ENCODE data around the gene HORMAD2. TPM values are rescaled to one million over a fixed set of nuclear protein-coding genes. Genes with fewer than 3 reads are reported as not detected.

HORMAD2 gene
- total and polyA plus RNA-seq, 2 donors: 0.09 to 0.11 TPM

DNA sequence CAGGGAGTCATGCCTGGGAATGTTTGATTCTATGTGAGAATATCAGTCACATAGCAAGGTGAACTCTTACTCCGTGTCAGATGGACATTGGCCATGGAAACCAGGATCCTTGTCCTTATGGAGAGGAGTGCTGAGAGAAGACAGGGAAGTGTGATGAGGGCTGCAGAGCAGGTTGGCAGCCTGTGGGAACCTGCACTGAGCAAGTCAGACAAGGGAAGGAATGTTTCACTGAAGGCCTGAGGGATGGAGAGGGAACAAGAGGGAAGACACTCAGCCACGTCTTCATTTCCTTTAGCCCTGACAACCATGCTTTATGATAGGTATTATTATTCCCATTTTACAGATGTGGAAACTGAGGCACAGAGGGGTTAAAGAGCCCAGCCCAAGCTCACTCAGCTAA lies 38.4 kb upstream of the HORMAD2 start:
- H3K27ac ChIP-seq (ENCODE audit: low read depth in 1 of 2, low read length in 1 of 2): no peak overlapping the region
- 98% methylated on average over 2 of the region's 2 CpGs for WGBS
- no peak for DNase-seq (ENCODE audit: low read depth in 6 of 9, low spot score in 9 of 9)
- peaks cover 0 to 1% of the 10 kb centered on the region in 2 donors for H3K9me3 ChIP-seq (ENCODE audit: control insufficient read depth in 2 of 2, insufficient read depth in 1 of 2, low read length in 1 of 2)
- H3K4me1 ChIP-seq (ENCODE audit: control insufficient read depth in 2 of 2, insufficient read depth in 2 of 2, low read length in 2 of 2): peaks cover 0 to 2% of the 10 kb centered on the region in 2 donors
- H3K4me3 ChIP-seq (ENCODE audit: low read length in 2 of 2): no peak overlapping the region
- no peaks in the 10 kb centered on the region for H3K36me3 ChIP-seq (ENCODE audit: control insufficient read depth in 2 of 2, insufficient read depth in 2 of 2, low read length in 1 of 2)
- no peaks in the 10 kb centered on the region for H3K27me3 ChIP-seq (ENCODE audit: control insufficient read depth in 2 of 2, insufficient read depth in 1 of 2, low read length in 1 of 2)

DNA sequence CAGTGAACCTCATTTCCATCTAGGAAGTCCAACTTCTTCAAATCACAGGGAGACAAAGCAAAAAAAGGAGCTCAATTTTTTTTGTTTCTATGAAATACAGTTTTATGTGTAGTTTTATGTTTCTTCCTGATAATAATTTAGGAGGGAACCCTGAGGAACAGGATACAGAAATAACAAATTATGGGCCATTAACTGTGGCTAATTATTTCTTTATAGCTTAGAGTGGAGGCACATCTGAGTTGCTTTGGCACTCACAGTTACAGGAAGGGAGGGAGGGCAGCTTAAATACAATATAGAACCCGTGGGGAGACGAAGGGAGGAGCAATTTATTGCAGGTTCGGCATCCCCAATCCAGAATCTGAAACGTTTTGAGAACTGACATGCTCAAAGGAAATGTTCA lies 37.1 kb upstream of the HORMAD2 start:
- H3K9me3 ChIP-seq (ENCODE audit: control insufficient read depth in 2 of 2, insufficient read depth in 1 of 2, low read length in 1 of 2): peaks cover 0 to 3% of the 10 kb centered on the region in 2 donors
- DNase-seq (ENCODE audit: low read depth in 6 of 9, low spot score in 9 of 9): no peak
- H3K4me3 ChIP-seq (ENCODE audit: low read length in 2 of 2): no peak overlapping the region
- no peaks in the 10 kb centered on the region for H3K27me3 ChIP-seq (ENCODE audit: control insufficient read depth in 2 of 2, insufficient read depth in 1 of 2, low read length in 1 of 2)
- H3K27ac ChIP-seq (ENCODE audit: low read depth in 1 of 2, low read length in 1 of 2): no peak overlapping the region
- 63% methylated on average over 4 of the region's 4 CpGs for WGBS
- no peaks in the 10 kb centered on the region for H3K36me3 ChIP-seq (ENCODE audit: control insufficient read depth in 2 of 2, insufficient read depth in 2 of 2, low read length in 1 of 2)
- peaks cover 3 to 10% of the 10 kb centered on the region in 2 donors for H3K4me1 ChIP-seq (ENCODE audit: control insufficient read depth in 2 of 2, insufficient read depth in 2 of 2, low read length in 2 of 2)

DNA sequence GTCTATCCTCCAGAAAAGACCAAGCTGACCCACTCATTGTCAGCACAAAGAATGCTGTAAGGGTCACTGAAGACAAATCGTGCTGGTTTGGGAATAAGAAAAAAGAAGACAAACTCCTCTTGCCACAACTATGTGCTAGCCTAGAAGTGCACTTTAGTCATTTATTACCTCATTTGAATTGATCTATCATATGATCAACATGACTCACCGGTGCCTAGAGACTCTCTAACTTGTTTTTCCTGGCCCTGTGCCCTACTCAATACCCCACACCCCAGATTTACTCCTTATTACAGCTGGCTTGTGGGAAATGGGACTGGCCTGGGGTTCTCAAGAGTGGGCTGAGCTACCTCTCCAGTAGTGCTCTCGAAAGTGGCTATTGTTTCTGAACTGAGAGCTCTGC lies 35.9 kb upstream of the HORMAD2 start:
- H3K27me3 ChIP-seq (ENCODE audit: control insufficient read depth in 2 of 2, insufficient read depth in 1 of 2, low read length in 1 of 2): no peaks in the 10 kb centered on the region
- no peak for DNase-seq (ENCODE audit: low read depth in 6 of 9, low spot score in 9 of 9)
- no peak overlapping the region for H3K27ac ChIP-seq (ENCODE audit: low read depth in 1 of 2, low read length in 1 of 2)
- H3K9me3 ChIP-seq (ENCODE audit: control insufficient read depth in 2 of 2, insufficient read depth in 1 of 2, low read length in 1 of 2): peaks cover 0 to 3% of the 10 kb centered on the region in 2 donors
- no peak overlapping the region for H3K4me3 ChIP-seq (ENCODE audit: low read length in 2 of 2)
- WGBS: 97% methylated on average over 3 of the region's 3 CpGs
- no peaks in the 10 kb centered on the region for H3K36me3 ChIP-seq (ENCODE audit: control insufficient read depth in 2 of 2, insufficient read depth in 2 of 2, low read length in 1 of 2)
- H3K4me1 ChIP-seq (ENCODE audit: control insufficient read depth in 2 of 2, insufficient read depth in 2 of 2, low read length in 2 of 2): peaks cover 3 to 10% of the 10 kb centered on the region in 2 donors

DNA sequence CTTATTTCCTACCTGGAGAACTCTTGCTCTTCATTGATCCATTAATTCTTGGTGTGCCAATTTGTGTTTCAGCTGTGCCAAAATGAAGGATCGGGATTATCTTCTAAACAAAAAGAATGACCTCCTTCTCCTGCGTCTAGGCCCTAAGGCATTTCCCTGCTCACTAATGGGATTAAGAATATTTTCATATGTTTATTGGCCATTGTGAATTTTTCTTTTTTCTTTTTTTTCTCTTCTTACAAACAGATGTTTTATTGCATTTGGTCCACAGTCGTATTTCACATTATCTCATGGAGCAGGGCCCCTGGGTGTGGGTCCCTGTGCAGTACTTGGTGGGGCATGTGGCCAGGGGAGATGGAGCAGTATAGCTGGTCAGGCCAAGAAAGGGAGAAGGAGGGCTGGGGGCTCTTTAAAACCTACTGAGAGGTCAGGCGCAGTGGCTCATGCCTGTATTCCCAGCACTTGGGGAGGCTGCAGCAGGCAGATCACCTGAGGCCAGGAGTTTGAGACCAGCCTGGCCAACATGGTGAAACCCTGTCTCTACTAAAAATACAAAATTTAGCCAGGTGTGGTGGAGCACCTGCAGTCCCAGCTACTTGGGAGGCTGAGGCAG lies 35.3 kb upstream of the HORMAD2 start:
- no peaks in the 10 kb centered on the region for H3K36me3 ChIP-seq (ENCODE audit: control insufficient read depth in 2 of 2, insufficient read depth in 2 of 2, low read length in 1 of 2)
- H3K27ac ChIP-seq (ENCODE audit: low read depth in 1 of 2, low read length in 1 of 2): no peak overlapping the region
- 98% methylated on average over 4 of the region's 4 CpGs for WGBS
- H3K4me3 ChIP-seq (ENCODE audit: low read length in 2 of 2): no peak overlapping the region
- no peaks in the 10 kb centered on the region for H3K27me3 ChIP-seq (ENCODE audit: control insufficient read depth in 2 of 2, insufficient read depth in 1 of 2, low read length in 1 of 2)
- DNase-seq (ENCODE audit: low read depth in 6 of 9, low spot score in 9 of 9): no peak
- peaks cover 0 to 3% of the 10 kb centered on the region in 2 donors for H3K9me3 ChIP-seq (ENCODE audit: control insufficient read depth in 2 of 2, insufficient read depth in 1 of 2, low read length in 1 of 2)
- peaks cover 3 to 10% of the 10 kb centered on the region in 2 donors for H3K4me1 ChIP-seq (ENCODE audit: control insufficient read depth in 2 of 2, insufficient read depth in 2 of 2, low read length in 2 of 2)

- peaks cover 0 to 3% of the 10 kb centered on the region in 2 donors for H3K9me3 ChIP-seq (ENCODE audit: control insufficient read depth in 2 of 2, insufficient read depth in 1 of 2, low read length in 1 of 2)
- no peak overlapping the region for H3K27ac ChIP-seq (ENCODE audit: low read depth in 1 of 2, low read length in 1 of 2)
- no peaks in the 10 kb centered on the region for H3K27me3 ChIP-seq (ENCODE audit: control insufficient read depth in 2 of 2, insufficient read depth in 1 of 2, low read length in 1 of 2)
- H3K4me1 ChIP-seq (ENCODE audit: control insufficient read depth in 2 of 2, insufficient read depth in 2 of 2, low read length in 2 of 2): peaks cover 3 to 10% of the 10 kb centered on the region in 2 donors
- H3K4me3 ChIP-seq (ENCODE audit: low read length in 2 of 2): no peak overlapping the region
- H3K36me3 ChIP-seq (ENCODE audit: control insufficient read depth in 2 of 2, insufficient read depth in 2 of 2, low read length in 1 of 2): no peaks in the 10 kb centered on the region
- 87% methylated on average over 4 of the region's 4 CpGs for WGBS
- no peak for DNase-seq (ENCODE audit: low read depth in 6 of 9, low spot score in 9 of 9)
These were observed 34.8 kb upstream of the HORMAD2 start for GRCh38 chr22:30045494-30045887.

- no peaks in the 10 kb centered on the region for H3K27me3 ChIP-seq (ENCODE audit: control insufficient read depth in 2 of 2, insufficient read depth in 1 of 2, low read length in 1 of 2)
- H3K4me1 ChIP-seq (ENCODE audit: control insufficient read depth in 2 of 2, insufficient read depth in 2 of 2, low read length in 2 of 2): peaks cover 3 to 10% of the 10 kb centered on the region in 2 donors
- H3K36me3 ChIP-seq (ENCODE audit: control insufficient read depth in 2 of 2, insufficient read depth in 2 of 2, low read length in 1 of 2): no peaks in the 10 kb centered on the region
- H3K27ac ChIP-seq (ENCODE audit: low read depth in 1 of 2, low read length in 1 of 2): no peak overlapping the region
- DNase-seq (ENCODE audit: low read depth in 6 of 9, low spot score in 9 of 9): no peak
- 99% methylated on average over 21 of the region's 21 CpGs for WGBS
- peaks cover 0 to 3% of the 10 kb centered on the region in 2 donors for H3K9me3 ChIP-seq (ENCODE audit: control insufficient read depth in 2 of 2, insufficient read depth in 1 of 2, low read length in 1 of 2)
- H3K4me3 ChIP-seq (ENCODE audit: low read length in 2 of 2): no peak overlapping the region
These were observed 34.2 kb upstream of the HORMAD2 start for GRCh38 chr22:30045901-30046715.

- H3K27ac ChIP-seq (ENCODE audit: low read depth in 1 of 2, low read length in 1 of 2): no peak overlapping the region
- no peak for DNase-seq (ENCODE audit: low read depth in 6 of 9, low spot score in 9 of 9)
- peaks cover 0 to 3% of the 10 kb centered on the region in 2 donors for H3K9me3 ChIP-seq (ENCODE audit: control insufficient read depth in 2 of 2, insufficient read depth in 1 of 2, low read length in 1 of 2)
- H3K4me1 ChIP-seq (ENCODE audit: control insufficient read depth in 2 of 2, insufficient read depth in 2 of 2, low read length in 2 of 2): peaks cover 3 to 10% of the 10 kb centered on the region in 2 donors
- 97% methylated on average over 15 of the region's 15 CpGs for WGBS
- no peaks in the 10 kb centered on the region for H3K27me3 ChIP-seq (ENCODE audit: control insufficient read depth in 2 of 2, insufficient read depth in 1 of 2, low read length in 1 of 2)
- H3K36me3 ChIP-seq (ENCODE audit: control insufficient read depth in 2 of 2, insufficient read depth in 2 of 2, low read length in 1 of 2): no peaks in the 10 kb centered on the region
- no peak overlapping the region for H3K4me3 ChIP-seq (ENCODE audit: low read length in 2 of 2)
These were observed 33.4 kb upstream of the HORMAD2 start for GRCh38 chr22:30046716-30047363.

- DNase-seq (ENCODE audit: low read depth in 6 of 9, low spot score in 9 of 9): peak; percentile 26 to 85 (median 53)
These were observed 32.9 kb upstream of the HORMAD2 start for GRCh38 chr22:30047364-30047738.

GRCh38 chr22:30048681-30049080 lies 31.6 kb upstream of the HORMAD2 start:
- H3K36me3 ChIP-seq (ENCODE audit: control insufficient read depth in 2 of 2, insufficient read depth in 2 of 2, low read length in 1 of 2): no peaks in the 10 kb centered on the region
- 99% methylated on average over 2 of the region's 2 CpGs for WGBS
- H3K27ac ChIP-seq (ENCODE audit: low read depth in 1 of 2, low read length in 1 of 2): no peak overlapping the region
- no peak overlapping the region for H3K4me3 ChIP-seq (ENCODE audit: low read length in 2 of 2)
- no peak for DNase-seq (ENCODE audit: low read depth in 6 of 9, low spot score in 9 of 9)
- H3K4me1 ChIP-seq (ENCODE audit: control insufficient read depth in 2 of 2, insufficient read depth in 2 of 2, low read length in 2 of 2): peaks cover 3 to 10% of the 10 kb centered on the region in 2 donors
- H3K27me3 ChIP-seq (ENCODE audit: control insufficient read depth in 2 of 2, insufficient read depth in 1 of 2, low read length in 1 of 2): no peaks in the 10 kb centered on the region
- H3K9me3 ChIP-seq (ENCODE audit: control insufficient read depth in 2 of 2, insufficient read depth in 1 of 2, low read length in 1 of 2): peaks cover 0 to 3% of the 10 kb centered on the region in 2 donors

More at GRCh38 chr22:30047364-30047738, 32.9 kb upstream of the HORMAD2 start:
- Histone ChIP-seq H3K27me3 (ENCODE audit: control insufficient read depth in 2 of 2, insufficient read depth in 1 of 2, low read length in 1 of 2) (no peaks in the 10 kb centered on the region), H3K4me1 (ENCODE audit: control insufficient read depth in 2 of 2, insufficient read depth in 2 of 2, low read length in 2 of 2) (peaks cover 3 to 10% of the 10 kb centered on the region in 2 donors), H3K27ac (ENCODE audit: low read depth in 1 of 2, low read length in 1 of 2) (no peak overlapping the region), H3K4me3 (ENCODE audit: low read length in 2 of 2) (no peak overlapping the region), H3K9me3 (ENCODE audit: control insufficient read depth in 2 of 2, insufficient read depth in 1 of 2, low read length in 1 of 2) (peaks cover 0 to 3% of the 10 kb centered on the region in 2 donors), H3K36me3 (ENCODE audit: control insufficient read depth in 2 of 2, insufficient read depth in 2 of 2, low read length in 1 of 2) (no peaks in the 10 kb centered on the region)
- 20% methylated on average over 3 of the region's 3 CpGs for WGBS
